Stimulated activated CD4-positive, alpha-beta T cell treated with anti-CD3 and anti-CD28 coated beads, TNF-alpha, amount 100 ng/mL, for 48 hours (primary cell): ENCODE measurements around the gene ROBO1.
"Not testable (repeated sequence)": the region's sequence is repeated elsewhere in the genome, so short reads cannot be mapped to it uniquely, and the experiment has no call there.

ENCODE experiments used
- DNase-seq, 3 donors: peaks; one replicate each; pipeline ENCODE4 v3.0.0-alpha.2; 2020; ENCODE audit warnings: low read depth in 3 of 3

ROBO1 gene

DNA sequence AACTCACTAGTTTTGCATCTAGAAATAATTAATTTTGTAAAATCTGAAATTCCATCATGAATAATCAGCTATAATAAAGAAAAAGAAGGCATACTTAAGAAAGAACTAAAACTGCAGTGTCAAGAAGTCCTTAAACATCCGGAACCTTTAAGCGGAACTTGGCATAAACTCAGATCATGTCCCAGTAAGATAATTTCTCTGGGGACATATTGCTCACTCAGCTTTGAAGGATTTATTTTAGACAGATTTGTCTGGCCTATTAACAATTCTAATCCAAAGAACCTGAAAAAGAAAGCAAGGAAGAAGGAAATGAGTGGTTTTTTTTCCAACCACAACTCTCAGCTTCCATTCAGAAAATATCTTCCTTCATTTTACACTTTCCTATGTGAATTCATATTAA lies 850.3 kb downstream of the ROBO1 start:
- no peak for DNase-seq

GRCh38 chr3:78913711-78914110 lies 854.1 kb downstream of the ROBO1 start:
- DNase-seq = no peak

DNA sequence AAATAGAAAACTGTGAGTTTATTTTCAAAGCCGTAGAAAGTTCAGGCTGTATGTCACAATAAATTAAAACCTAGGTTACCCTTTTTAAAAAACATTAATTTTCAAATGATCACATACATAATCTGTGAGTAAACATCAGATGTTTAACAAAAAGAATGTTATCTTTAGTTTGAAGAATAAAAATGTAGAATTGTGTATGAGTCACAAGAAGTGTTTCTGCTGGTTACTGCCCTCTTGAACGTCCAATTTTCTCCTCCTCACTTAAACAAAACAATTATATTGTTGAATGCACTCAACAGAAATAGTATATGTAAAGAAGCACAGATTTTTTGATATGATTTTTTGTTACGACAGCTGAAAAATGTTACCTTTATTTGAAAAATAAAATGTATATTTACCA lies 855.1 kb downstream of the ROBO1 start:
- no peak for DNase-seq

DNA sequence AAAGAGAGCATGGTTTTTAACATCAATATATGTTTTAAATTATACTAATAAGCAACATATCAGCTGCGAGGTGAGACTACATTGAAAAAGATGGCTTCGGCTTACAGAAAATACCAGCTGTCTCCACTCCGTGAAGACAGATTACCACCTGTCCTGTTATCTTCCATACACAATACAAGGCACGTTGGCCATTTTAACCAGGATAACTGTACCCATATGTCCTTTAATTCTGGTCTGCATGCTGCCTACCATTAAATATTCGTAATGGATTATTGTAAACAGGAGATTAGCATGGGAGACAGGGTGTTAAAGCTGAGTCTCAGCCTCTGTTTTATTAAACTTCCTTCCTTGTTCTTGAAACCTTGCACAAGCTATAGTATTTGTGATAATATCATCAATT lies 855.5 kb downstream of the ROBO1 start:
- DNase-seq = no peak

DNA sequence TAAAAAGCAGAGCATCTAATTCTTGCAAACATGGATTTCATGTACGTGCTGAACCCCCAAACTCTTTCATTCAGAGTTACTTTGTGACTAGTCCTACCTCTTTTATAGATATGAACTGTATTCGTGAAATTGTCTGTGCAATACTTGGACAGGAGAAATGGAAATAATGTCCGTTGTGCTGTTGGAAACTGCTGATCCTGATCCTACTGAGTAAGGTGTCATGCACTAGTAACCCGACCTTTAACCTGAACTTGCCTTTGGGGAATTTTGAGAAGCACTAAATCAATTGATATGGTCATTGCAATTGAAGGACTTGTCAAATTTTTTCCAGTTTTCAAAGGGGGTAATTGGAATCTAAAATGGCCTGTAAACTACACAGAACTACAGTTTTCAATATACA lies 856.4 kb downstream of the ROBO1 start:
- DNase-seq = no peak

- no peak for DNase-seq
Observed at GRCh38 chr3:78908236-78908635, 859.6 kb downstream of the ROBO1 start.

DNA sequence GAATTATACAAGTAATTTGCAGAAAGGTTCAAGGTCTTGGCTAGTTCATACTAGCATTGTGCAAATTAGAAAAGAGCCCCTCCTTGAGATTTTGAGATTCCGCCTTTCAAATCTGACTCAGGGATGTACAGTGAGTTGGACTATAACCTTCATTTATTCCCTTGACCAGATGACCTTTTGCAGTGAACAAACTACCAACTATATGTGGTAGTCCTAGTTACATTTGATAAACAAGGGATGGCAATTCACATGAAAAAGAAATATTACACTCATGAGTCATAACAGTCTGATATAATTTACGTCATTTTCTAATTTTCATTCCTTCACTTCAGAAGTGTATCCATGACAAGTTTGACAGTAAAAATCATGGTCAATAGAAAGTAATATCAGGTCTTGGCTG lies 860.4 kb downstream of the ROBO1 start:
- DNase-seq = no peak

DNA sequence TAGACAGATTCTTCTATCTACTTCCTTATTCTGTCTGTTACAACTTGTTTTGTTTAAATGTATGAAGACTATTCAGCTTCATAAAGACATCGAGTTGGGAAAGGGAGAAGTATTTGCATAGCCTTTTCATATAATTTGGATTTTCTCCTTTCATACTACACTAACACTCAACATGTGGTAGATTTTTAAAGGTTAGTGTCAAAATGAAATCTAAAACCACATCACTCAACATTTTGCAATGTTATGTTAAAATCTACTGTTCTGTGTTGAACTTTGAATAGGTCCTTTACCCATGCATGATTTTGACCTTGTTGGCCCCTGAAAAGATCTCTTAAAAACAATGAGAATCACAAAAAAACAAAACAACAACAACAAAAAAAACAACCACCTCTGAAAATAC lies 860.9 kb downstream of the ROBO1 start:
- no peak for DNase-seq

DNA sequence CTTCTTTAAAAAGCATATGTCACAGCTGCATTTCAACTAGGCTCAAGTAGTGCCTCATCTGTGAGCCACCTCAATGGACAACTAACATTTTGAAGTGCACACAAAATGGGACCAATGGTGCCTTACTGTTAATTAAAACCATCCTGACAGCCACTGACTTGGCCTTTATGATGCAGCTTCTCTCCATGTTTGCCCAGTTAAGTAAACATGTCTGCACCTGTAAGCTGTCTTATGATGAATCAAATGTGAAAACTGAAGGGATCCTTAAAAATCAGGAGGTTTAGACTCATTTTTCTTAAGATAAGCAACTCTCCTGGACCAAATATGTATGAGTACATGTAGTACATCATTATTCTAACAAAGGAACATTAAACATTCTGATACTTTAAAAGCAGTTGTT lies 861.6 kb downstream of the ROBO1 start:
- DNase-seq = no peak

- no peak for DNase-seq
Observed at GRCh38 chr3:78905700-78906099, 862.1 kb downstream of the ROBO1 start.

GRCh38 chr3:78901544-78901943 lies 866.3 kb downstream of the ROBO1 start:
- DNase-seq = no peak

GRCh38 chr3:78900880-78901279 lies 866.9 kb downstream of the ROBO1 start:
- DNase-seq = no peak

- no peak for DNase-seq
Observed at GRCh38 chr3:78900426-78900825, 867.4 kb downstream of the ROBO1 start.

- DNase-seq = no peak
Observed at GRCh38 chr3:78895528-78895927, 872.3 kb downstream of the ROBO1 start.

- no peak for DNase-seq
Observed at GRCh38 chr3:78894787-78895186, 873.0 kb downstream of the ROBO1 start.

GRCh38 chr3:78893161-78893560 lies 874.6 kb downstream of the ROBO1 start:
- no peak for DNase-seq

DNA sequence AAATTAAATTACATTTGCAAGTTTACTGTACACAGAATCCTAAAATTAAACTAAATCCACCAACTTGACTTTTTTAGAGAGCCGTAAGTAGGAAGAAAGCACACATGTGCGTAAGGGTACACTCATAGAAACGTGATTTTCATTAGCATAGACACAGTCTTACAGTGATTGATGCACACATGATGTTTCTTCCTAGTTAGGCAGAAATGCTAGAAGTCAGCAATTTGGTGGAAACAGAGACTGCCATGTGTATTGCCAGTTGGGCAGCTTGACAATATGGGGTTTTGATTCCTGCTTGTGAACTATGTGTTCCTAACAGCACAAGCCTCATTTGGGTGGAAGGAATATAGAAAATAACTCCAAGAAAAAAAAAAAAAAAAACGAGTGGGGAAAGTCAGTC lies 878.5 kb downstream of the ROBO1 start:
- no peak for DNase-seq

GRCh38 chr3:78888635-78889034 lies 879.2 kb downstream of the ROBO1 start:
- no peak for DNase-seq

- DNase-seq = no peak
Observed at GRCh38 chr3:78887547-78888011, 880.2 kb downstream of the ROBO1 start.

- no peak for DNase-seq
Observed at GRCh38 chr3:78887029-78887428, 880.8 kb downstream of the ROBO1 start.

DNA sequence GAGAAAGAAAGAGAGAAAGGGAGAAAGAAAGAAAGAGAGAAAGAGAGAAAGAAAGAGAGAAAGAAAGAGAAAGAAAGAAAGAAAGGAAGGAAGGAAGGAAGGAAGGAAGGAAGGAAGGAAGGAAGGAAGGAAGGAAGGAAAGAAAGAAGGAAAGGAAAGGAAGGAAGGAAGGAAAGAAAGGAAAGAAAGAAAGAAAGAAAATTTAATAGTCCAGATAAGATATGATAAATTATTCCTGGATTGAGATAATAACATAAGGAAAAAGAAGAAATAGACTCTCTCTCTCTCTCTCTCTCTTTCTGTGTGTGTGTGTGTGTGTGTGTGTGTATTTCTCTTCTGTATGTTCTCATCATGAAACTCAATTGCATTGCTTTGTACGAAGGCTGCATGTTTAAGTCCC lies 883.2 kb downstream of the ROBO1 start:
- not testable (repeated sequence) for DNase-seq

- DNase-seq = no peak
Observed at GRCh38 chr3:78882251-78882650, 885.5 kb downstream of the ROBO1 start.

GRCh38 chr3:78881501-78881900 lies 886.3 kb downstream of the ROBO1 start:
- no peak for DNase-seq

DNA sequence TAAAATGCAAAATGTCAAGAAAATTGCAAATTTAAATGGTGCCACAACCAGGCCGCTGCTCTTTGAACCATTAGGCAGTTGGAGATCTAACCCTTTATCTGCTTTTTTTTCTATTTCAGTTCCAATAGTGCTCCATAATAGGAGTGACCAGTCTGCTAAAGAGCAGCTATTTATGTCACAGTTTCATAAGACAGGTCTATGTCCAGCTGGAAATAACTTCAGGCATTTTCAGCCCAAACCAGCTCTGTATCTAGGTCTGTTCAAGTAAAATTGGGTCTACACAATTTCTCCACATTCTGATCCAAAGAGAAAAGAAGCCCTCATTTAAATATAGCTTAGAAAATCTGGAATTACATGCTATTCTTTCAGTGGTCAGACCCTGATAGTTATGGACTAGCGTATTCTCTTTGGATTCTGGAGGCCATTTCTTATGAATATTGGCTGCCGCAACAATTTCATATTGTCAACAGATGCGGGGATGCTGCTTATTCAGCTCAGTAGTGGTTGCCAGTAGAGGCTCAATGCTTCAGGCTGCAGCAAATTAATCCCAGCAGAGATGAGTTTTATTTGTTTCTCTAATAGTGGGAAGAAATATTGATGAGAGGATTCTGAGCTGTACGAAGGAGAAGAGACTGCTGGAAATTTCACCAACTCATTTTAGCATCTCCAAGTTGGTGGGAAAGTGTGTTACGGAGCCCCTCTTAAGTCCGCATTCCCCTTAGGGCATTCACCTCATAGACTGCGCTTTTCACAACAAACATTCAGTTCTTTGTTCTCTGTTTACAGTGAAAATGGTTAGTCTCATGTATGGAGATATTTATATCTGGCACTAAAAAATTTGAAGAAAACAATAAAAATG lies 887.0 kb downstream of the ROBO1 start:
- DNase-seq = no peak
